GM18861 (cell line): Measurements from ENCODE around the gene SFRP2.

ENCODE experiments used
- ATAC-seq: cut with Tn5 transposase; IDR thresholded peaks from one replicate; pipeline ENCODE4 v1.9.1; 2021; ENCODE audit not compliant: unreplicated experiment

SFRP2 gene

DNA sequence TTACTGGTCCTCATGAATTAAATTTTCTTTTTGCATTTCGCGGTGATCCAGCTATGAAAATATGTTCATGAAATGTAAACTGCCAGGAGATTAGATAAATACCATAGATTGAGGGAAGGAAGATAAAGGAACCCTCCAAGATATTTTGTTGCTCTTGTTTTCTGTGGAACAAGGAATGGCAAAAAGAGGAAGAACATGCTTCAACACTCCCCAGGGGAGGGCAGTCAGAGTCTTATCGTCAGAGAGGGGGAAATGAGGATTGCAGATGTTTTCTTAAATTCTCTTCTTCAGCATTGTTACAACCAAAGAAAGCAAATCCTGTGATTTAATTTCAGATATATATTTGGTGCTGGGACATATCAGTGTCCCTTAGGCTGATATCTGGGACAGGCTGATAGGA lies 9.5 kb upstream of the SFRP2 start:
- no peak for ATAC-seq

DNA sequence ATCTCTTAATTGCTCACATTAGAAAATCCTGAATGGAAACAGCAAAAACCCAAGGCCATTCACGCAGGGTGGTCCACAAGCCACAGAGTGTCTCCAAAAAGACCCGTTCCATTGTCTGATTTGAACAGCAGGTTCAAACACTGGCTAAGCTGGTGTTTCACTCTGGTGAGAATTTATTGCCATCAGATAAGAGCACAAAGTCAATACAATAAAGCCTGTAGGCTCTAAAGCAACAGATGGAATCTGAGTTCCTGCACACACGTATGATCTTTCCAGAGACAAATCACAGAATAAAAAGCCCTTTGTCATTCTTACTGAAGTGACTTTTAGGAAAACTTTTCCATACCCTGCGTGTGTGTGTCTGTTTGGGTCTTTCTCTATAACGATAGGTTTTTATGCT lies 5.1 kb upstream of the SFRP2 start:
- no peak for ATAC-seq

DNA sequence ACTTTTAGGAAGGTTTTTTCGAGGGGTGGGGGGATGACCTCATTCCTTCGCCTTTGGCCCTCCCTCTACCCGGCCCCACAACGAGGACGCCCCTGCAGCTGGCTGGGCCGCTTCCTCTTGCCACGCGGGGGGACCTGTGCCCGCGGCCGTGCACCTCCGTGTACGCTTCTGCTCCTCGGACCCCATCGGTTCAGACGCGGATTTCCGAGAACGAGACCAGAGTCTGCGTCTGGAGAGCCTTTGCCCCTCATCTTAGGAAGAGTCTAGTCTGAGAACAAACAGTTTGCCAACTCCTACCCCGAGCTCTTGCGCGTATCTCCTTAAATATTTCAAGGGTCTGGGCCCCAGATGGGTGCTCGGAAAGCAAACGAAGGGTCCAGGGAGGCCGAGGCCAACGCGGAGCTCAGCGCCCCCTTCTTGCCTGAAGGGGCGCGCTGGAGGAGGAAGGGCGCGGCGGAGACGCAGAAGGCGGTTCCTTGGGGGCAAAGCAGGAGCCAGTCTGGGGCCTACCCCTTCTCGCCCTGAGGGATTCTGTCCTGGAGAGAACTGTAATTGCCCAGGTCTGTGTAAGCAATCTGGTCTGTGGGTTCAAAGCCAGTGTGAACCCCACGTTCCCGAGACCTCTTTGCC lies 3.9 kb upstream of the SFRP2 start:
- no peak for ATAC-seq

DNA sequence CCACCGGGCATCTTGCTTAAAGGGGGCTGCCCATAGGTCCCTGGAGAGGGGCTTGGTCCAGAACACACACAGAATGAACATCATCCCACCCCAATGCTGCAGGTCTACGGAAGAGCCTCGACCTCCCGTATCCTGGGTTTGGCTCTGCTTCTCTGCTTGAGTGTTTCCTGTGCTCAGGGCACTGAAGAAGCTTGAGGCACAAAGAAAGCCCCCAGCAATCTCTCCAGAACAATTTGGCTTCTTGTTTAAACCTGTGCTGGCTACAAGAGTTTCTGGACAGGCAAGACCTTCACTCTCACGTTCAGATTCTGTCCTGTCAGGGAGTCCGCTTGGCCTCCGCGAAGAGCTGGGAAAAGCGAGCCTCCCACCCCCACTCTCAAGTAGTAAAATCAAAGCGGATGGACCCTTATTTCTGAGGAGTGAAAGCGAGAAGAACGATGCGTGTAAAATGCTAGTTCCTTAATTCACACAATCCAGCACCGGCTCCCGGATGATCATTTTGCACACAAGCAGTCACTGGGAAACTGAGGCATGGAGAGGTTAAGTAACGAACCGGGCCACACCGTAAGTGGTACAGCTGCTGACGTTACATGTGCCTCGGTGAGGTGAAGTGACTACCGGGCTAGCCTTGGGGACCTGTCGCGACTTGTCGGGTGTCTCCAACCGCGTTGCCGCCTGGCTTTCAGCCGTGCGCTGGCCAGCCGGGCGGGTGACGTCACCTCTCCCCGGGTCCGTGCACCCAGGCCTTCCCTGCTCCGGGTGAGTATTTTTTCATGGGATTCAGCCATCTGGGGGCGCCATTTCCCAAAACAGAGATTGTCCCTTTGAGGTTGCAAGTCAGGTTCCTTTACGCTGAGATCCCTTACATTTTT lies 3.1 kb upstream of the SFRP2 start:
- no peak for ATAC-seq

- no peak for ATAC-seq
Measured at GRCh38 chr4:153790962-153791551, 2.2 kb upstream of the SFRP2 start.

DNA sequence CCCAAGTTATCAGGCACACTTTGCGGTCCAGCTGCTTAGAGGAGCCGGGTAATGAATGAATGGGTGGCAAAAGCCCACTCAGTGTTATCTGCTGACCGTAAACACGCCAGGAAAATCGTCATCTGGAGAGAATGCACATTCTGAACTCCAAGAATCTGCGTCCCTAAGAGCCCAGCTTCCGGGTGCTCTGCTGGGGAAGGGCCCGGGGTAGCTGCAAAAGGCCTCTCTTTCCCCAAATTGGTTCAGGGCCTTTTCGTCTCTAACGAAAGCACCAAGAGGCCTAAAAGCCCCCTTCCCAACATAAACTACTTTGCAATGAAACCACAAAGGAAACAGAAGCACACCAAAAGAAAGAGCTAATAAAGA lies 1.6 kb upstream of the SFRP2 start:
- no peak for ATAC-seq

DNA sequence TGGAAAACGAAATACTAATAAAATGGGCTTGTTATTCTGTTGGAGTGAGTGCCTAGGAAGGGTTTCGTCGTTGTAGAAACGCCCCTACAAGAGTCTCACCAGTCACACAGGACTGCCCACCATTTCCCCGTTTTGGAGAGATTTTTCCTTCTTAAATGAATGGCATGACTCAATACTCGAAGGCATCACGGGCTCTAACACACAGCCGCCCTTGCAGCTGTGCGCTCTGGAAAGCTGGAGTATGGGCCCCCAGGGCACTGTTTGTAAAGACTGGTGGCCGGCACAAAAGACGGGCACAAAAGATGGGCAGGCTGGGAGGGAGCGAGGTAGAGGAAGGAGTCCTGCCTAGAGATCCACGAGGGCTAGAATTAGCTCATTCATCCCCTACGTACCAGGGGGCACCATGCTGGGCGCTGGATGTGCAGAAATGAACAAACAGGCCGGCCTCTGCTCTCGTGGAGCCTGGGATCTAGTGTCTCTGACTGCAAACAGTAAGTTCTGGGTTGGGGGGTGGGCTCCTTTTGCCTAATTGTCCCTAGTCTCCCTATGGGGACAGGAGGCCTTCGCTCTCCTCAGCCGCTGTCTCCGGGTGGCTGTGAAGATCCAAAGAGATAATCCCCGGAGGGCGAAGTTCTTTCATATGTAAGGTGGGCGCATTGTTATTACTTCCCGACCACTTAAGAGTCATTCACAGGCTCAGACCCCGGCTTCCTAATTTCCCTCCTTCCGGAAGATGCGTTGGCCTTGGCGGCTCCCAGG lies 1.0 kb upstream of the SFRP2 start:
- ATAC-seq: no peak

GRCh38 chr4:153788051-153788412 lies 851 bp downstream of the SFRP2 start:
- no peak for ATAC-seq

DNA sequence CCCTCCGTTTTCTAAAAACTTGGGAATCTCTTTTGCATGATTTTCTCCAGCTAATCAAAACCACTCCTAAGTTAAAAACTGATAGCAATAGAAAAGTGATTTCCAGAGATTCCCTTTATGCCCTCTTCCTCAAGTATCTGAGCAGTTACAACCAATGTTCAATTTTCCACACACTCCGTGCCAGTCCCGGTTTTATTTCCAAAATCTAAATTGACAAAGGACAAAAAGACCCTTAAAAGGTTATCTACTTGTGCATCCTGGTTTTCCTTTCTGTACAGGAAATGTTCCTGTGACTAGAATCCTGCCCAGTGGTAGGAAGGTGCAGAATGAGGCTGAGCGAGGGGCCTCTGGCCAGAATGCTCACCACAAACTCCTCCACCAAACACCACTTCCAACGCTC lies 1.3 kb downstream of the SFRP2 start:
- ATAC-seq: no peak

DNA sequence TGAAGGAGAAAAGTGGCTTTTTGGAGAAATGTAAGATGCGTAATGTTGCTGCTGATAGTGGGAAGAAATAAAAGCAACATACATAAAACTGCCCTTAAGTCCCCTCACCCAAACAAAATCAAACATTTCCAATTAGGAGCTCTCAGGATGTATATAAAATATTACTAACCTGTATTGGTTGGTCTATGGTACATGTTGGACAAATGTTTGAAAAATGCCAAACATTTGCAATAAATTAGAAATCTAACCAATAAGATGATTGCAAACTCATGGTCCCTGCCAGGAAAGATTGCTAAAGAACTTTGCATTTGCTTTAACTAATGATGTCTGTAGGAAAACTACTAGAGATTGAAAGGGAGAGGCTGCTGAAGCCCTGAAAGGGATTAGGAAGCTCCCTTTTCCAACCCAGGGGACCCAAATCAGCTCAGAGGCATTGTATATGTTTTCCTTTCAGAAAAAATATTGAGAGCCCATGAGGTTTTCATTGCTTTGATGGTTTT lies 1.8 kb downstream of the SFRP2 start:
- no peak for ATAC-seq

- ATAC-seq: no peak
Measured at GRCh38 chr4:153785910-153786721, 2.8 kb downstream of the SFRP2 start.

- ATAC-seq: no peak
Measured at GRCh38 chr4:153784166-153784699, 4.7 kb downstream of the SFRP2 start.

DNA sequence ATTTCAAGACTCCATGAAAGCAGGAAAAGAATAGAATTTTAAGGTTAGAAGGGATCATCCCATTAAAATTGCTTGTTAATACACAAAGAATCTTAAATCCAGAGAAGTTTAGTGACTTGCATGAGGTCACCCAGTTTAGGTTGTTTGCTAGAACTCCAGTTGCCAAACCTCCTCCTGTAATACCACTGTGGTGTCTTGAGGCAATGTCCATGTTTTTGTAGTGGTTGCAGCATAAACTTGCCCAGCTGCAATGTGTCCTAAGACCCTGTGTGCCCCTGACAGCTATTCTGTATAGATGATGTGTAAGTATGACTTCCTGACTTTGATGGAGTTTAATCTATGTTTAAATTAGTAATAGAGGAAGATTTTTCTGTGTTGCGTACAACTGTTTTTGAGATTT lies 6.3 kb downstream of the SFRP2 start:
- no peak for ATAC-seq

GRCh38 chr4:153781717-153782416 lies 7.0 kb downstream of the SFRP2 start:
- no peak for ATAC-seq

GRCh38 chr4:153781280-153781679 lies 7.6 kb downstream of the SFRP2 start:
- ATAC-seq: peak; percentile 6

DNA sequence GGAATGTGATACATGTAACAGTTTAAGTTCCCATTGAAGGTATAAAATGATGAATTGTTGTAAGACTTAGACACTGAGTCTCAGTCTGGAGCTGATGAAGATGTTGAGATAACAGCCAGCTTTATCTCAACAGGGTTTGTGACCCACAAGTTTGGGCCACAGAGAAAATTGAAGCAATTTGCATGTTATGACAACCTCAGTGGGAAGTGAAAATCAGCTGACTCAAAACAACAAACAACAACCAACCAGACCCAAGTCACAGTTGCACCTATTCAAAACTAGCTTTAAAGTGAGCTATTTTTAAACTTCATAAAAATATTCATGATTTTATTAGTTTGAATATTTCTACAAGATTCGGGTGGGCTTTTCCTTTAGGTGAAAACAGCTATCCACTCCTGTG lies 8.0 kb downstream of the SFRP2 start:
- peak; percentile 67 for ATAC-seq

- ATAC-seq: no peak
Measured at GRCh38 chr4:153780221-153780620, 8.7 kb downstream of the SFRP2 start.

GRCh38 chr4:153778383-153778782 lies 10.5 kb downstream of the SFRP2 start:
- ATAC-seq: no peak

- no peak for ATAC-seq
Measured at GRCh38 chr4:153777421-153777820, 11.5 kb downstream of the SFRP2 start.

- ATAC-seq: no peak
Measured at GRCh38 chr4:153776601-153777000, 12.3 kb downstream of the SFRP2 start.
